Kidney epithelial cell (primary cell): Measurements from ENCODE around the gene PLEKHS1. TPM values are rescaled to one million over a fixed set of nuclear protein-coding genes. Genes with fewer than 3 reads are reported as not detected.
"Not testable (repeated sequence)": the region's sequence is repeated elsewhere in the genome, so short reads cannot be mapped to it uniquely, and the experiment has no call there.

Experiments used
- DNase-seq: peaks from one replicate; pipeline ENCODE4 v3.0.0-alpha.2; 2010; ENCODE audit warnings: low read depth
- H3K27me3 ChIP-seq: 2 replicates; pipeline ENCODE4 v1.6.0; 2011; ENCODE audit warnings: low read length; ENCODE audit not compliant: control insufficient read depth, insufficient read depth
- H3K36me3 ChIP-seq: 2 replicates; pipeline ENCODE4 v1.5.1; 2011; ENCODE audit warnings: low read length; ENCODE audit not compliant: control insufficient read depth, insufficient read depth
- H3K4me3 ChIP-seq: 2 replicates; pipeline ENCODE4 v1.5.1; 2011; ENCODE audit warnings: low read depth, mild to moderate bottlenecking, control low read depth, low read length
- CTCF ChIP-seq: IDR thresholded peaks from 2 replicates; pipeline ENCODE4 v1.5.1; 2011; ENCODE audit warnings: mild to moderate bottlenecking, moderate library complexity, low read length, control low read depth, inconsistent platforms; ENCODE audit not compliant: insufficient read depth, poor library complexity, severe bottlenecking
- total RNA-seq: library from RNA; depleted of rRNA; stranded (reverse); fragments of >200 nt; gene quantifications from 2 replicates; pipeline ENCODE4 v1.2.3, GENCODE V29; 2015

Gene PLEKHS1
- total RNA-seq, 1 donor from 2014 or later, result not detected

DNA sequence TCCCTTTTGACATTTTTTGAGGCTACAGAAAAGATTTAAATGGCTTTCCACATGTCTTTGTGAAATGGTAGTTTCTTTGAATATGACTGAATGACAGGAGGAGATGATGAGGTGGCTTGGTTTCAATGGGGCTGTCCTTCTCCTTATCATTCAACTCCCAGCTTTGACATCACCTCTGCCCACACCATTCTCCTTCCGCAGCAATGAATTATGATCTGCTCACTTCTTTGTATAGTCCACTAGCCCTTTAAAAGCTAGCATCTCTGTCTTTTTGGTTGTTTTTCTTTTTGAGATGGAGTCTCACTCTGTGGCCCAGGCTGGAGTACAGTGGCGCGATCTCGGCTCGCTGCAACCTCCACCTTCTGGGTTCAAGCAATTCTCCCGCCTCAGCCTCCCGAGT, 70.7 kb downstream of the PLEKHS1 start:
- DNase-seq, result no peak
- no peak overlapping the region for H3K4me3 ChIP-seq
- no peaks in the 10 kb centered on the region for H3K36me3 ChIP-seq
- H3K27me3 ChIP-seq, result no peaks in the 10 kb centered on the region
- no peak for TF ChIP-seq CTCF

DNA sequence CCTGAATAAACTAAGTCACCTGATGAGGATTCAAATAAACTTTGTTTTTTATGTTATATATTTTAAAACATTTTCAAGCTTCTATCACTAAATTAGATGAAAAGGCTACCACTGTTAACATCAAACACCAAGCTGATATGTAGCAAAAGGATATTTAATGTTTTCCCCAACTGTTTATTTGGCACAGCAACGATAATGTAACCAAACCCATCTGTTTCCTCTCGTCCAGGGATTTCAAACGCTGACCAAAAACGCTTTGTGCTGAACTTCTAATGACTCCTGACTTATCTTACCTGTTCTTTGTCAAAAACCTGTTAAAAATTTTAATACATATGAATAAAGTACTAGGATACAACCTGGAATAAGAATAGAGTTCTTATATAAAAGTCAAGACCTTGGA, 71.9 kb downstream of the PLEKHS1 start:
- TF ChIP-seq CTCF, result no peak
- H3K4me3 ChIP-seq, result no peak overlapping the region
- no peaks in the 10 kb centered on the region for H3K27me3 ChIP-seq
- DNase-seq, result no peak
- H3K36me3 ChIP-seq, result no peaks in the 10 kb centered on the region

DNA sequence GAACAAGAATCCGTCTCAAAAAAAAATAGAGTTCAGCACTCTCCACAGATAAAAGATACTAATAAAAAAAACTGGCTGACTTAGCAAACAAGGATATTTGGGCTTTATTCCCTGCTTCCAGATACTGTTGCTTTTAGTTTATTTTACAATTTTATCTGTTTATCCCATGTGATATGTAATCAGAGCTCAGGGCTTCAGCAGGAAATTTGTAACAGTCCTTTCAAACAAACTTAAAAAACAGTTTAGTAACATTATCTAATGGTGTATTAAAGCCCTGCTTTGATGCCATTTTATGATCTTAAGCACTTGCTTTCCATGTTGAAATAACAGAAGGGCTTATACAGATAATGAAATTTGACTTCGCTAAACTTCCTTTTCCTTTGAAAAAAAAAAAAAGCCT, 74.3 kb downstream of the PLEKHS1 start:
- TF ChIP-seq CTCF, result no peak
- no peaks in the 10 kb centered on the region for H3K36me3 ChIP-seq
- H3K27me3 ChIP-seq, result no peaks in the 10 kb centered on the region
- DNase-seq, result no peak
- no peak overlapping the region for H3K4me3 ChIP-seq

GRCh38 chr10:113828567-113828966, 77.1 kb downstream of the PLEKHS1 start:
- H3K36me3 ChIP-seq, DNase-seq, H3K27me3 ChIP-seq, H3K4me3 ChIP-seq: not testable (repeated sequence)

Other genes starting within 250 kb of the PLEKHS1 start
- gene HABP2, start 198.6 kb upstream of the PLEKHS1 start, total RNA-seq, result 0.07 and 0.08 TPM in 2 replicates
- not detected in 2 replicates for gene NRAP, start 87.6 kb upstream of the PLEKHS1 start, total RNA-seq
- 18.4 and 20.3 TPM in 2 replicates for gene CASP7, start 71.8 kb upstream of the PLEKHS1 start, total RNA-seq
- gene DCLRE1A, start 102.4 kb downstream of the PLEKHS1 start, total RNA-seq, result 9.9 and 11.7 TPM in 2 replicates
- gene NHLRC2, start 103.0 kb downstream of the PLEKHS1 start, total RNA-seq, result 46.3 and 51.8 TPM in 2 replicates